Parathyroid adenoma (tissue), 2 donors: ENCODE data around the gene MESD.

Source experiments
- H2AFZ ChIP-seq: fragments of 300-600 bp; sonication (generic); one replicate; pipeline ENCODE4 v1.7.0; 2017; ENCODE audit warnings: antibody characterized with exemption, mild to moderate bottlenecking
- H3K27ac ChIP-seq: fragments of 300-600 bp; sonication (generic); one replicate; pipeline ENCODE4 v1.7.0; 2017
- H3K27me3 ChIP-seq: fragments of 300-600 bp; sonication (generic); one replicate; pipeline ENCODE4 v1.7.0; 2017; ENCODE audit warnings: low read length; ENCODE audit not compliant: control insufficient read depth, insufficient read depth
- H3K36me3 ChIP-seq: fragments of 300-600 bp; sonication (generic); one replicate; pipeline ENCODE4 v1.7.0; 2017; ENCODE audit warnings: low read length; ENCODE audit not compliant: control insufficient read depth, insufficient read depth
- H3K4me1 ChIP-seq: fragments of 300-600 bp; sonication (generic); one replicate; pipeline ENCODE4 v1.7.0; 2017; ENCODE audit warnings: control low read depth
- H3K4me2 ChIP-seq: fragments of 300-600 bp; sonication (generic); one replicate; pipeline ENCODE4 v1.7.0; 2017; ENCODE audit warnings: low read length
- H3K4me3 ChIP-seq: fragments of 300-600 bp; sonication (generic); one replicate; pipeline ENCODE4 v1.7.0; 2017; ENCODE audit warnings: low read depth, low read length
- H3K79me2 ChIP-seq: fragments of 300-600 bp; sonication (generic); one replicate; pipeline ENCODE4 v1.7.0; 2017; ENCODE audit warnings: control low read depth
- H3K9ac ChIP-seq: fragments of 300-600 bp; sonication (generic); one replicate; pipeline ENCODE4 v1.7.0; 2017; ENCODE audit warnings: mild to moderate bottlenecking
- H3K9me3 ChIP-seq: fragments of 300-600 bp; sonication (generic); one replicate; pipeline ENCODE4 v1.7.0; 2017; ENCODE audit warnings: low read length; ENCODE audit not compliant: control insufficient read depth
- TF ChIP-seq, protein P1 (sequence below): fragments of 300-600 bp; sonication (generic); IDR thresholded peaks from one replicate; pipeline ENCODE4 v1.7.0; 2017; ENCODE audit warnings: antibody characterized with exemption, mild to moderate bottlenecking
- donor health status: primary hyperparathyroidism.

The MESD gene

DNA sequence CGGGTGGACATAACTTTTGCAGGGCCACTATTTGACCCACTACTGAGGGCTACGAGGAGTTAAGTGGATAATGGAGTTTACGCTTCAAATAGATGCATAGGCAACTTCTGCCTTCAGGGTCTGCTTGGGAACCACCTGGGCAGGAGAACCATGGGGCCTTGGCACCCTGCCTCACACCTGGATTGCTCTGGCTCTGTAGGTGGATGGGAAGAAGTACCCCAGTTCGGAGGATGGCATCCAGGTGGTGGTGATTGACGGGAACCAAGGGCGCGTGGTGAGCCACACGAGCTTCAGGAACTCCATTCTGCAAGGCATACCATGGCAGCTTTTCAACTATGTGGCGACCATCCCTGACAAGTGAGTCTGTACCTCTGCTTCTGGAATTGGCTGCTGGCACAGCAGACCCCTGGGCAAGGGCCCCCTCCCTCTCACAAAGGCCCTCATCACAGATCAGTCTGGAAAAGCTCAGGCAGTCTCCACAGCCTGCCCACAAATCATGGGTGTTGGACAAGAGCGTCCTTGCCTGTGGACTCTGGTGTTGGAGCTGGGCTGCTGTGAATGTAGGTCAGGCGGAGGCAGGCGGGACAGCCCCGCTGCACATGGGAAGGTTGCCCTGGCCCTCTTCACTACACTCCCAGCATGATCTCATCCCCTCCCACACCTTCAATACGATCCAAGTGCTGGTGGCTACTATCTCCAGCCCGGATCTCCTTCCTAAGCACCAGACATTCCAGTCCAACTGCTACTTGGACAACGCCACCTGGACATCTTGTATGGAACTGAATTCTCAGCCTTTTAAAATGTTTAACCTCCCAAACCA is 46.7 kb downstream of the MESD start:
- TF ChIP-seq, protein P1, sequence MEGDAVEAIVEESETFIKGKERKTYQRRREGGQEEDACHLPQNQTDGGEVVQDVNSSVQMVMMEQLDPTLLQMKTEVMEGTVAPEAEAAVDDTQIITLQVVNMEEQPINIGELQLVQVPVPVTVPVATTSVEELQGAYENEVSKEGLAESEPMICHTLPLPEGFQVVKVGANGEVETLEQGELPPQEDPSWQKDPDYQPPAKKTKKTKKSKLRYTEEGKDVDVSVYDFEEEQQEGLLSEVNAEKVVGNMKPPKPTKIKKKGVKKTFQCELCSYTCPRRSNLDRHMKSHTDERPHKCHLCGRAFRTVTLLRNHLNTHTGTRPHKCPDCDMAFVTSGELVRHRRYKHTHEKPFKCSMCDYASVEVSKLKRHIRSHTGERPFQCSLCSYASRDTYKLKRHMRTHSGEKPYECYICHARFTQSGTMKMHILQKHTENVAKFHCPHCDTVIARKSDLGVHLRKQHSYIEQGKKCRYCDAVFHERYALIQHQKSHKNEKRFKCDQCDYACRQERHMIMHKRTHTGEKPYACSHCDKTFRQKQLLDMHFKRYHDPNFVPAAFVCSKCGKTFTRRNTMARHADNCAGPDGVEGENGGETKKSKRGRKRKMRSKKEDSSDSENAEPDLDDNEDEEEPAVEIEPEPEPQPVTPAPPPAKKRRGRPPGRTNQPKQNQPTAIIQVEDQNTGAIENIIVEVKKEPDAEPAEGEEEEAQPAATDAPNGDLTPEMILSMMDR: peak; percentile 35
- Histone ChIP-seq H3K4me3 (no peak overlapping the region), H3K79me2 (no peaks in the 10 kb centered on the region), H3K27me3 (no peaks in the 10 kb centered on the region), H2AFZ (no peak overlapping the region), H3K4me1 (peaks cover 2% of the 10 kb centered on the region), H3K4me2 (no peak overlapping the region), H3K9ac (no peak overlapping the region), H3K9me3 (no peaks in the 10 kb centered on the region), H3K27ac (no peak overlapping the region), H3K36me3 (no peaks in the 10 kb centered on the region)

DNA sequence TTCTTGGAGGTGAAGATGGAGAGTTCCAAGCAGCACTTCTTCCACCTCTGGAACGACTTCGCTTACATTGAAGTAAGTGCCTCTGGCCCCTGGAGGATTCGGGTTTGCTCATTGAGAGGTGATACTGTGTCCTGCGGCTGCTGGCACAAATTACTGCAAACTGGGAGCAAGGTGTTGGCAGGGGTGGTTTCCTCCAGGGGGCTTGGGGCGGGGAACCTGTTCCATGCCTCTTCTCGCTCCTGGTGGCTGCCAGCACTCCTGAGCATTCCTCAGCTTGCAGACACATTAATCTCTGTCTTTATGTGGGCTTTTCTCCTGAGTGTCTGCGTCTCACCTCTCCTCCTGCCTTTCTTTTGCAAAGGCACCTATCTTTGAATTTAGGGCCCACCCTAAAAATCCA is 47.4 kb downstream of the MESD start:
- TF ChIP-seq, protein P1: no peak
- no peak overlapping the region for H3K4me3 ChIP-seq
- H2AFZ ChIP-seq: no peak overlapping the region
- H3K79me2 ChIP-seq: no peaks in the 10 kb centered on the region
- no peaks in the 10 kb centered on the region for H3K36me3 ChIP-seq
- H3K9me3 ChIP-seq: no peaks in the 10 kb centered on the region
- peaks cover 2% of the 10 kb centered on the region for H3K4me1 ChIP-seq
- no peak overlapping the region for H3K9ac ChIP-seq
- no peaks in the 10 kb centered on the region for H3K27me3 ChIP-seq
- H3K4me2 ChIP-seq: no peak overlapping the region
- no peak overlapping the region for H3K27ac ChIP-seq

DNA sequence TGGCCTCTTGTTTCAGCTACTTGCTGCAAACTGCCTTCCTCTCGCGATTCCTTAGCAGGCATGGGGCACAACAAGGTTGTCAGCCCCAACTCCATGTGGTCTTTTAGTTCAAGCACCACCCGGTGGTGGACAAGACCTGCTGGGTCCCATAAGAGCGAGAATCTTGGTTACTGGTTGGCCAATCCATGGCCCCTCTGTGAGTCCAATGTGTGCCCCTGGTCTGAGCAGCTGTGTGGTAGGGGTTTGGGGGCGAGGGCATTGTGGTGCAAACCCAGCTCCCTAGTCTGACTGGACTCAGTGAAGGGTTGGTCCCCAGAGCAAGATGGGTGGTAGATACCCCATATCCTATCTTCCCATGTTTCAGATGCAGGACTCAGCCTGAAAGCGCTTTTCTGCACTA is 48.8 kb downstream of the MESD start:
- Histone ChIP-seq H3K79me2 (no peaks in the 10 kb centered on the region), H3K36me3 (no peaks in the 10 kb centered on the region), H2AFZ (no peak overlapping the region), H3K4me1 (peaks cover 2% of the 10 kb centered on the region), H3K27me3 (no peaks in the 10 kb centered on the region), H3K9me3 (no peaks in the 10 kb centered on the region), H3K27ac (no peak overlapping the region), H3K4me3 (no peak overlapping the region), H3K9ac (no peak overlapping the region), H3K4me2 (no peak overlapping the region)
- TF ChIP-seq, protein P1: no peak

DNA sequence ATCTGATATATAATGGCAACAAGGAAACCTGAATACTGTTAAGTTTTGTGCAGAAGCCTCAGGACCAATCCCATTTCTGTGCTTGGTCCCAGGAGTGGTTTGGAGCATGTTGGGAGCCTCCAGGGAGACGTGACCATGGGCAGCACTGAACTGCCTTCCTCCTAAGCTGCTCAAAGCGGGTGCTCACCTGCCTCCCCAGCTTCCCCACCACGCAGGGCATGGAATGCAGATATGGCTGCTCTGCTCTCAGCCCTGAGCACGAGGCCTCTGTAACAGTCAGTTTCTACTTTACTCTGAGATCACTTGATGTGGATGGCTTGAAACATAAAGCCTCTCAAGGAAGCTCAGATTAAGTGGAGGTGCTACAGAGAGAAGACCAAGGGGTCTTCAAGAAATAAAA is 49.3 kb downstream of the MESD start:
- H3K36me3 ChIP-seq: no peaks in the 10 kb centered on the region
- TF ChIP-seq, protein P1: no peak
- H3K27ac ChIP-seq: no peak overlapping the region

DNA sequence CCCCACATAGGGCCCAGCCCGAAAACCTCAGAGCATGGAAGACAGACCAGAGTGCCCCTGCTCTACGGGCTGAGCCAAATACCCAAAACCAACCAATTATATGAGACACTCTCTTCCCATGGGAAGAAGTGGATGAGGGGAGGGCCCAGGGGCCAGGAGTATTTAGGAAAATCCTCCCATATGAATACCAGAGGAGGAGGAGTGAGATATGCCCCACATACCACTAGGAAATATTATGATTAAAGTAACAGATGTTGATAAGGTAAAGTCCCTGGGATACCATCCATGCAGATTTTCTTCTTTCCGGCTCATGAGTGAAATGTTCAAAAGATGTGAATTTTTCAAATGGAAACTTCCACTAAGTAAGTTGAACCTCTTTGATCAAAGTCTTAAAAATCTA is 50.4 kb downstream of the MESD start:
- no peaks in the 10 kb centered on the region for H3K27me3 ChIP-seq
- H3K36me3 ChIP-seq: no peaks in the 10 kb centered on the region
- H3K4me2 ChIP-seq: no peak overlapping the region
- no peak overlapping the region for H3K27ac ChIP-seq
- no peak overlapping the region for H2AFZ ChIP-seq
- no peak overlapping the region for H3K9ac ChIP-seq
- H3K4me1 ChIP-seq: peaks cover 4% of the 10 kb centered on the region
- no peak overlapping the region for H3K4me3 ChIP-seq
- H3K9me3 ChIP-seq: no peaks in the 10 kb centered on the region
- TF ChIP-seq, protein P1: no peak
- H3K79me2 ChIP-seq: no peaks in the 10 kb centered on the region

More for the DNA sequence above, 49.3 kb downstream of the MESD start:
- H3K4me1 ChIP-seq: peaks cover 2% of the 10 kb centered on the region
- H3K4me2 ChIP-seq: no peak overlapping the region
- no peaks in the 10 kb centered on the region for H3K79me2 ChIP-seq
- no peak overlapping the region for H3K9ac ChIP-seq
- no peak overlapping the region for H2AFZ ChIP-seq
- no peak overlapping the region for H3K4me3 ChIP-seq
- no peaks in the 10 kb centered on the region for H3K9me3 ChIP-seq
- no peaks in the 10 kb centered on the region for H3K27me3 ChIP-seq
